Neuron (in vitro differentiated cells): ENCODE data around the gene RETREG2.
A peak's percentile ranks its signal among the peaks of the same experiment; 100 is the strongest.

ENCODE experiments used
- H2AFZ ChIP-seq: one replicate; pipeline ENCODE4 v1.6.1; 2013; ENCODE audit warnings: low read depth, mild to moderate bottlenecking, inconsistent platforms, low read length, moderate library complexity
- H3K27me3 ChIP-seq: one replicate; pipeline ENCODE4 v1.6.1; 2013; ENCODE audit warnings: low read length; ENCODE audit not compliant: insufficient read depth
- H3K36me3 ChIP-seq: one replicate; pipeline ENCODE4 v1.6.1; 2013; ENCODE audit warnings: low read length; ENCODE audit not compliant: insufficient read depth
- H3K4me1 ChIP-seq: one replicate; pipeline ENCODE4 v1.6.1; 2013; ENCODE audit warnings: low read length; ENCODE audit not compliant: insufficient read depth
- H3K4me3 ChIP-seq: 2 replicates; pipeline ENCODE4 v1.5.1; 2013; ENCODE audit warnings: mild to moderate bottlenecking, low read length, moderate library complexity
- H3K9me3 ChIP-seq: one replicate; pipeline ENCODE4 v1.6.1; 2013; ENCODE audit warnings: low read length

The RETREG2 gene

GRCh38 chr2:219177552-219178376, at the start of gene RETREG2:
RETREG2 (plus strand) TSS chr2:219178275; CDS start chr2:219178353, 78 bp downstream.
- Histone ChIP-seq H3K36me3 (peaks cover 51% of the 10 kb centered on the region), H3K4me1 (peaks cover 21% of the 10 kb centered on the region), H2AFZ (peak within 1 kb of the TSS; percentile 74), H3K9me3 (no peaks in the 10 kb centered on the region), H3K27me3 (no peaks in the 10 kb centered on the region), H3K4me3 (peak within 1 kb of the TSS; percentile 73)

- Histone ChIP-seq H3K9me3 (no peaks in the 10 kb centered on the region), H3K27me3 (no peaks in the 10 kb centered on the region), H3K4me3 (no peak overlapping the region), H2AFZ (no peak overlapping the region), H3K36me3 (no peaks in the 10 kb centered on the region), H3K4me1 (peaks cover under 1% of the 10 kb centered on the region)
Measured at GRCh38 chr2:219128396-219128795, 49.7 kb upstream of the RETREG2 start.

- Histone ChIP-seq H3K4me3 (no peak overlapping the region), H3K36me3 (no peaks in the 10 kb centered on the region), H2AFZ (no peak overlapping the region), H3K27me3 (no peaks in the 10 kb centered on the region), H3K4me1 (no peaks in the 10 kb centered on the region), H3K9me3 (no peaks in the 10 kb centered on the region)
Measured at GRCh38 chr2:219129589-219129988, 48.5 kb upstream of the RETREG2 start.

GRCh38 chr2:219131327-219131726, 46.7 kb upstream of the RETREG2 start:
- H3K36me3 ChIP-seq: no peaks in the 10 kb centered on the region
- no peaks in the 10 kb centered on the region for H3K27me3 ChIP-seq
- H2AFZ ChIP-seq: no peak overlapping the region
- no peak overlapping the region for H3K4me3 ChIP-seq
- no peaks in the 10 kb centered on the region for H3K4me1 ChIP-seq
- no peaks in the 10 kb centered on the region for H3K9me3 ChIP-seq

GRCh38 chr2:219131744-219132143, 46.3 kb upstream of the RETREG2 start:
- Histone ChIP-seq H2AFZ (no peak overlapping the region), H3K4me1 (no peaks in the 10 kb centered on the region), H3K4me3 (no peak overlapping the region), H3K27me3 (no peaks in the 10 kb centered on the region), H3K9me3 (no peaks in the 10 kb centered on the region), H3K36me3 (no peaks in the 10 kb centered on the region)

GRCh38 chr2:219133976-219134375, 44.1 kb upstream of the RETREG2 start:
- no peak overlapping the region for H3K4me3 ChIP-seq
- no peaks in the 10 kb centered on the region for H3K4me1 ChIP-seq
- H3K9me3 ChIP-seq: no peaks in the 10 kb centered on the region
- no peak overlapping the region for H2AFZ ChIP-seq
- H3K27me3 ChIP-seq: no peaks in the 10 kb centered on the region
- no peaks in the 10 kb centered on the region for H3K36me3 ChIP-seq

- no peaks in the 10 kb centered on the region for H3K9me3 ChIP-seq
- no peaks in the 10 kb centered on the region for H3K27me3 ChIP-seq
- H3K36me3 ChIP-seq: peaks cover 30% of the 10 kb centered on the region
- H3K4me3 ChIP-seq: no peak overlapping the region
- H3K4me1 ChIP-seq: no peaks in the 10 kb centered on the region
- no peak overlapping the region for H2AFZ ChIP-seq
Measured at GRCh38 chr2:219140722-219141121, 37.4 kb upstream of the RETREG2 start.

GRCh38 chr2:219142329-219142728, 35.7 kb upstream of the RETREG2 start:
- Histone ChIP-seq H3K27me3 (no peaks in the 10 kb centered on the region), H3K36me3 (peaks cover 44% of the 10 kb centered on the region), H3K9me3 (no peaks in the 10 kb centered on the region), H3K4me1 (no peaks in the 10 kb centered on the region), H2AFZ (no peak overlapping the region), H3K4me3 (no peak overlapping the region)

- Histone ChIP-seq H3K4me3 (no peak overlapping the region), H3K9me3 (no peaks in the 10 kb centered on the region), H3K36me3 (peaks cover 36% of the 10 kb centered on the region), H3K27me3 (no peaks in the 10 kb centered on the region), H2AFZ (no peak overlapping the region), H3K4me1 (peaks cover 4% of the 10 kb centered on the region)
Measured at GRCh38 chr2:219149667-219150066, 28.4 kb upstream of the RETREG2 start.

- H3K9me3 ChIP-seq: no peaks in the 10 kb centered on the region
- H3K4me3 ChIP-seq: no peak overlapping the region
- H3K4me1 ChIP-seq: peaks cover 5% of the 10 kb centered on the region
- peaks cover 27% of the 10 kb centered on the region for H3K36me3 ChIP-seq
- no peaks in the 10 kb centered on the region for H3K27me3 ChIP-seq
- H2AFZ ChIP-seq: no peak overlapping the region
Measured at GRCh38 chr2:219155054-219155644, 22.9 kb upstream of the RETREG2 start.

- H2AFZ ChIP-seq: no peak overlapping the region
- no peak overlapping the region for H3K4me3 ChIP-seq
- peaks cover 9% of the 10 kb centered on the region for H3K4me1 ChIP-seq
- H3K36me3 ChIP-seq: peaks cover 24% of the 10 kb centered on the region
- no peaks in the 10 kb centered on the region for H3K27me3 ChIP-seq
- no peaks in the 10 kb centered on the region for H3K9me3 ChIP-seq
Measured at GRCh38 chr2:219157396-219157795, 20.7 kb upstream of the RETREG2 start.

GRCh38 chr2:219158025-219158424, 20.1 kb upstream of the RETREG2 start:
- Histone ChIP-seq H3K4me1 (peaks cover 9% of the 10 kb centered on the region), H3K27me3 (no peaks in the 10 kb centered on the region), H3K9me3 (no peaks in the 10 kb centered on the region), H2AFZ (no peak overlapping the region), H3K36me3 (peaks cover 24% of the 10 kb centered on the region), H3K4me3 (no peak overlapping the region)

- Histone ChIP-seq H2AFZ (no peak overlapping the region), H3K4me3 (no peak overlapping the region), H3K4me1 (peaks cover 9% of the 10 kb centered on the region), H3K27me3 (no peaks in the 10 kb centered on the region), H3K9me3 (no peaks in the 10 kb centered on the region), H3K36me3 (peaks cover 22% of the 10 kb centered on the region)
Measured at GRCh38 chr2:219158586-219158985, 19.5 kb upstream of the RETREG2 start.
